Subcutaneous adipose tissue (tissue), 4 donors: ENCODE results near the gene ZNF485. TPM values are rescaled to one million over a fixed set of nuclear protein-coding genes. Genes with fewer than 3 reads are reported as not detected.

Experiments
- CTCF ChIP-seq: fragments of 450-650 bp; IDR thresholded peaks from one replicate; pipeline ENCODE4 v1.5.1; 2016; ENCODE audit warnings: low read depth, mild to moderate bottlenecking, control low read depth, antibody characterized with exemption, moderate library complexity
- total RNA-seq, 4 donors: library from RNA; depleted of rRNA; stranded (reverse); fragments of >200 nt; gene quantifications; one replicate each; pipeline ENCODE4 v1.1.0, GENCODE V29; 2016

Gene ZNF485
- total RNA-seq, 4 donors from 2014 or later: 2.9 to 6.5 (median 3.3) TPM

GRCh38 chr10:43574906-43575305, 31.3 kb upstream of the ZNF485 start:
- TF ChIP-seq CTCF: no peak

- no peak for TF ChIP-seq CTCF
Measured at GRCh38 chr10:43576062-43576461, 30.2 kb upstream of the ZNF485 start.

- no peak for TF ChIP-seq CTCF
Measured at GRCh38 chr10:43576580-43576979, 29.7 kb upstream of the ZNF485 start.

GRCh38 chr10:43584051-43584450, 22.2 kb upstream of the ZNF485 start:
- TF ChIP-seq CTCF: no peak

GRCh38 chr10:43585046-43585445, 21.2 kb upstream of the ZNF485 start:
- TF ChIP-seq CTCF: no peak

GRCh38 chr10:43585981-43586729, 20.1 kb upstream of the ZNF485 start:
- no peak for TF ChIP-seq CTCF

- no peak for TF ChIP-seq CTCF
Measured at GRCh38 chr10:43591303-43591904, 14.8 kb upstream of the ZNF485 start.
